Activated T-cell treated with anti-CD3 and anti-CD28 coated beads, Interleukin-2, amount 50 U/mL, for 72 hours (primary cell): ENCODE data around the gene TLE4. TPM values are rescaled to one million over a fixed set of nuclear protein-coding genes. Genes with fewer than 3 reads are reported as not detected.

Experiments used
- ATAC-seq, 2 donors: fragments of 150-1000 bp; cut with Tn5 transposase; replicated peaks in 1 of 2; 2 replicates each; pipeline ENCODE4 v1.10.0; 2021; ENCODE audit warnings: moderate library complexity in 2 of 2, mild to moderate bottlenecking in 1 of 2
- DNase-seq, 2 donors: peaks; one replicate each; pipeline ENCODE4 v3.0.0; 2021 to 2022; ENCODE audit warnings: mixed read lengths in 1 of 2
- H3K27ac Mint-ChIP-seq: one replicate; pipeline ENCODE4 v1.8.0; 2022; ENCODE audit warnings: mild to moderate bottlenecking, moderate library complexity, mixed read lengths
- H3K27me3 Mint-ChIP-seq: one replicate; pipeline ENCODE4 v1.8.0; 2022; ENCODE audit warnings: low read depth, mixed read lengths
- H3K36me3 Mint-ChIP-seq, 2 donors: one replicate each; pipeline ENCODE4 v1.8.0; 2022; ENCODE audit warnings: mixed read lengths in 2 of 2, mild to moderate bottlenecking in 1 of 2; ENCODE audit not compliant: insufficient read depth in 2 of 2
- H3K4me1 Mint-ChIP-seq: one replicate; pipeline ENCODE4 v1.8.0; 2022; ENCODE audit warnings: low read depth, mixed read lengths
- H3K4me3 Mint-ChIP-seq, 2 donors: one replicate each; pipeline ENCODE4 v1.8.0; 2022; ENCODE audit warnings: mild to moderate bottlenecking in 2 of 2, mixed read lengths in 2 of 2, moderate library complexity in 2 of 2
- H3K9me3 Mint-ChIP-seq, 2 donors: one replicate each; pipeline ENCODE4 v1.8.0; 2022; ENCODE audit warnings: mixed read lengths in 2 of 2
- total RNA-seq, 2 donors: library from RNA; stranded (reverse); gene quantifications; one replicate each; pipeline ENCODE4 v1.2.3, GENCODE V29; 2022

The TLE4 gene
- total RNA-seq, 2 donors from 2014 or later, result 35.3 to 38.5 TPM

- no peak for DNase-seq
- Mint-ChIP-seq H3K36me3 (peaks cover 0 to 2% of the 10 kb centered on the region in 2 donors), H3K4me1 (peaks cover 19% of the 10 kb centered on the region), H3K27me3 (no peaks in the 10 kb centered on the region), H3K9me3 (no peaks in the 10 kb centered on the region), H3K4me3 (no peak overlapping the region), H3K27ac (no peak overlapping the region)
- no peak for ATAC-seq
These were observed 129.0 kb downstream of the TLE4 start for GRCh38 chr9:79700607-79701360.

DNA sequence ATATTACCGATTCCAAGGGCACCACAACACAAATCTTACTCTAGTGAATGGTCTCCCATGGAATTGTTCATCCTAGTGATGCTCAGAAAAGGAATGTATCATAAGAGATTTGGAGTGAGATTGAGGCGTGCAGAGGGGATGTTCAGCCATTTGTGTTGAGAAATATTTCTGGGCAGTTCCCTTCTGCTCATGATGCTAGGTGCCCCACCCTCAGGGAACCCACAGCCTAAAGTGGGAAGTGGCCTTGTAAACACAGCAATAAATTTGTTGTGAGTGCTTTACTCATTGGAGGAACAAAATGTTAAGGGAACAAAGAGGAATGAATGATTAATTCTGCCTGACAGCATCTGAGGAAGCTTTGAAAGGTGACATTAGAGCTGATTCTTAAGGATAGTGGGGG, 129.9 kb downstream of the TLE4 start:
- Mint-ChIP-seq H3K27me3 (no peaks in the 10 kb centered on the region), H3K4me1 (peaks cover 15% of the 10 kb centered on the region), H3K9me3 (no peaks in the 10 kb centered on the region), H3K27ac (no peak overlapping the region), H3K36me3 (peaks cover 0 to 2% of the 10 kb centered on the region in 2 donors), H3K4me3 (no peak overlapping the region)
- ATAC-seq, result no peak
- DNase-seq, result no peak

- Mint-ChIP-seq H3K9me3 (no peaks in the 10 kb centered on the region), H3K36me3 (peaks cover 1 to 7% of the 10 kb centered on the region in 2 donors), H3K4me3 (no peak overlapping the region), H3K4me1 (no peaks in the 10 kb centered on the region), H3K27ac (no peak overlapping the region), H3K27me3 (no peaks in the 10 kb centered on the region)
- no peak for DNase-seq
- ATAC-seq, result no peak
These were observed 133.9 kb downstream of the TLE4 start for GRCh38 chr9:79705704-79706103.

DNA sequence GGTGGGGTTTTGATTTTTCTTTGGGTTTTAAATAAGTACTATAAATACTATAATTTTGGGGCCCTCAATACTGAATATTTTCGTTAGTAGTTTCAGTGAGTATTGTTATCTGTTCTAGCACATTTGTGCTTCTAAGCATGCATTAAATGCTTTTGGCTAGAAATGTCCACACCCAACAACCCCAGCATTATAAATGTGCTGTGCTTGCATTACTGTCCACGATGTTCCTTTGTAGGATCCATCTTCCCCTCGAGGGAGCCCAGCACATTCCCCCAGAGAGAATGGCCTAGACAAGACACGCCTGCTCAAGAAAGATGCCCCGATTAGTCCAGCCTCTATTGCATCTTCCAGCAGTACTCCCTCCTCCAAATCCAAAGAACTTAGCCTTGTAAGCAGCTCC, 134.7 kb downstream of the TLE4 start:
- DNase-seq (no peak), ATAC-seq (no peak)
- Mint-ChIP-seq H3K4me3 (no peak overlapping the region), H3K36me3 (peaks cover 4 to 12% of the 10 kb centered on the region in 2 donors), H3K27ac (no peak overlapping the region), H3K9me3 (no peaks in the 10 kb centered on the region), H3K4me1 (no peaks in the 10 kb centered on the region), H3K27me3 (no peaks in the 10 kb centered on the region)

GRCh38 chr9:79707589-79707988, 135.8 kb downstream of the TLE4 start:
- ATAC-seq (no peak), DNase-seq (no peak)
- H3K27ac Mint-ChIP-seq, result peak overlapping the region; percentile 12
- H3K27me3 Mint-ChIP-seq, result no peaks in the 10 kb centered on the region
- no peak overlapping the region for H3K4me3 Mint-ChIP-seq
- no peaks in the 10 kb centered on the region for H3K9me3 Mint-ChIP-seq
- H3K4me1 Mint-ChIP-seq, result no peaks in the 10 kb centered on the region
- H3K36me3 Mint-ChIP-seq, result peaks cover 4 to 12% of the 10 kb centered on the region in 2 donors

GRCh38 chr9:79708541-79708940, 136.8 kb downstream of the TLE4 start:
- ATAC-seq, result no peak
- H3K27ac Mint-ChIP-seq, result no peak overlapping the region
- H3K36me3 Mint-ChIP-seq, result peaks cover 4 to 12% of the 10 kb centered on the region in 2 donors

DNA sequence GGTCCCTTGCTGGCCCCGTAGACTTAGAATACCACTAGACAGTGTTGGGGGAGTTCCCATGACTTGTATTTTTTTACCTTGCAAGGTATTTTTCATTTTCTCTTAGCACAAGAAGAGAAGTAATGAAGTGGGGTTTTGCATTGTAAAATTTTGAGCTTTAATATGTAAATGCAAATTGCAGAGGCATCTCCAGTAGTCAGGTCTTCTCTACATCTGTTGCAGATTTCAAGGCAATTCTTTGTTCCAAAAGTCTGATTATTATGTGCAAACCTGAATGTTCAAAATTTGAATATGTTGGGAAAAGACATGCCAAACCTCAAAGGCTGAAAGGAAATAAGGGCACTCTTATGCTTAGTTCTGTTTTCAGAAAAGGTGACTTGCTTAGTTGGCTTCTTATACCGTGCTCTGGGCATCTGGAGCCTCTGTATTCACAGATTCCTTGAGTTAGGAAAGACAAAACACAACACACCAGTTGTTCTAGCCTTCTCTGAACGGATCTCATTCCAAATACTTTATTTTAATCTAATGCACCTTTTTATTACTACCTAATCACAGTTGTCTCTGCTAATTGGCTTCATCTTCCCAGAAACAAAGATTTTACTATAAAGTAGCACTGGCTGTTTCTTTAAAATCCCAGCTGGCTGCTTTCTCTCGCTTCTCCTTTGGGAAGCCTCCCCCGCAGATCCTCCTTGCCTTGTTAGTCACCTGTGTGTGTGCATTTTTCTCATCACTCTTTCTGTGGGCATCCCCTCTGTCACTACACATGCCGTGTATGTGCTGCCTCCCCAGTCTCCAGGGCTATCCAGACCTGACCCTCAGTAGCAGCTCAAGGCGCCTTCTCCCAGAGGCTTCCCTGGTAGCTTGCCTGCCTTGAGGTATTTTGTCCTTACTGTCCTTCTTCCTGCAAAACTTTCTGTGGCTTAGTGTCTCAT, 138.2 kb downstream of the TLE4 start:
- H3K27ac Mint-ChIP-seq, result no peak overlapping the region
- peaks cover 6 to 13% of the 10 kb centered on the region in 2 donors for H3K36me3 Mint-ChIP-seq
- ATAC-seq, result no peak

More at GRCh38 chr9:79708541-79708940, 136.8 kb downstream of the TLE4 start:
- Mint-ChIP-seq H3K9me3 (no peaks in the 10 kb centered on the region), H3K4me3 (no peak overlapping the region), H3K4me1 (no peaks in the 10 kb centered on the region), H3K27me3 (no peaks in the 10 kb centered on the region)
- no peak for DNase-seq

DNA sequence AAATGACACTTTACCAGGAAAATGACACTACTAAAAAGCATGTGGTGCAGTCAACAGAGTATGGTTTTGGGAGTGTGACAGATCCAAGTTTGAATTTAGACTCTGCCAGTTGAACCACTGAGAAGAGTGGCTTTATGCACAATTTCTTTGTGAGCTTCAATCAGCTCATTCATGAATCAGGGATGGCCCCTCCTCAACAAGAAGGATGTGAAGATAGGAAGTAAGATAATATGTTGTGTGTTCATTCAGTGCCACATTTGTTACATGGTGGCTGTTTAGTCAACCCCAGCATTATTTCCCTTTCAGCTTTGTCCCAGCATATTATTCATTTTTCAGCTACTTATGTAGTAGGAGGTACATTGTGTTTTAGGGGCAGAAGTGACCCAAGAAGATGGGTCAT, 140.1 kb downstream of the TLE4 start:
- no peak for DNase-seq
- Mint-ChIP-seq H3K9me3 (no peaks in the 10 kb centered on the region), H3K36me3 (peaks cover 6 to 11% of the 10 kb centered on the region in 2 donors), H3K27me3 (no peaks in the 10 kb centered on the region), H3K4me3 (no peak overlapping the region), H3K4me1 (no peaks in the 10 kb centered on the region), H3K27ac (no peak overlapping the region)
- no peak for ATAC-seq

More for the DNA sequence above, 138.2 kb downstream of the TLE4 start:
- no peak for DNase-seq
- Mint-ChIP-seq H3K27me3 (no peaks in the 10 kb centered on the region), H3K9me3 (no peaks in the 10 kb centered on the region), H3K4me1 (no peaks in the 10 kb centered on the region), H3K4me3 (no peak overlapping the region)

DNA sequence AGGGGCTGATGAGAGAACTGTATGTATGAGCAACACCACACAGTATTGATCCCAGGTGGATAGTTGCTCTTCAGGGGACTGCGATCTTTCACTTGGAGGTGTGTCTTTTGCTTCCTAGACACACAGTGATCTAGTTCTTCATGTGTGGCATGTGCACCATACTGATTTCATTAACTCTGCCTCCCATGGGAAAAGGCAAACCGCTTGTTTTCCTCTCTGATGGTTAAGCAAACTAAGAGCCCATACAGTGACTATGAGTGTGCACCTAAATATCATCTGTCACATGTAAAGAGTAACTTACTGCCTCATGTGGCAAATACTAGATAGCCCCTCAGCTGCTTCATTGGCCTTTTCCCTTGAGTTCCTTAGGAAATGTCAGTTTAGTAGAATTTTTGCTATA, 147.3 kb downstream of the TLE4 start:
- DNase-seq (no peak), ATAC-seq (no peak)
- H3K27me3 Mint-ChIP-seq, result no peaks in the 10 kb centered on the region
- H3K4me1 Mint-ChIP-seq, result no peaks in the 10 kb centered on the region
- no peaks in the 10 kb centered on the region for H3K9me3 Mint-ChIP-seq
- peaks cover 5 to 7% of the 10 kb centered on the region in 2 donors for H3K36me3 Mint-ChIP-seq
- no peak overlapping the region for H3K4me3 Mint-ChIP-seq
- no peak overlapping the region for H3K27ac Mint-ChIP-seq

- H3K27ac Mint-ChIP-seq, result no peak overlapping the region
- H3K4me1 Mint-ChIP-seq, result no peaks in the 10 kb centered on the region
- H3K27me3 Mint-ChIP-seq, result no peaks in the 10 kb centered on the region
- DNase-seq (no peak), ATAC-seq (no peak)
- H3K36me3 Mint-ChIP-seq, result peaks cover 3 to 6% of the 10 kb centered on the region in 2 donors
- H3K9me3 Mint-ChIP-seq, result no peaks in the 10 kb centered on the region
- H3K4me3 Mint-ChIP-seq, result no peak overlapping the region
These were observed 148.2 kb downstream of the TLE4 start for GRCh38 chr9:79719989-79720388.

DNA sequence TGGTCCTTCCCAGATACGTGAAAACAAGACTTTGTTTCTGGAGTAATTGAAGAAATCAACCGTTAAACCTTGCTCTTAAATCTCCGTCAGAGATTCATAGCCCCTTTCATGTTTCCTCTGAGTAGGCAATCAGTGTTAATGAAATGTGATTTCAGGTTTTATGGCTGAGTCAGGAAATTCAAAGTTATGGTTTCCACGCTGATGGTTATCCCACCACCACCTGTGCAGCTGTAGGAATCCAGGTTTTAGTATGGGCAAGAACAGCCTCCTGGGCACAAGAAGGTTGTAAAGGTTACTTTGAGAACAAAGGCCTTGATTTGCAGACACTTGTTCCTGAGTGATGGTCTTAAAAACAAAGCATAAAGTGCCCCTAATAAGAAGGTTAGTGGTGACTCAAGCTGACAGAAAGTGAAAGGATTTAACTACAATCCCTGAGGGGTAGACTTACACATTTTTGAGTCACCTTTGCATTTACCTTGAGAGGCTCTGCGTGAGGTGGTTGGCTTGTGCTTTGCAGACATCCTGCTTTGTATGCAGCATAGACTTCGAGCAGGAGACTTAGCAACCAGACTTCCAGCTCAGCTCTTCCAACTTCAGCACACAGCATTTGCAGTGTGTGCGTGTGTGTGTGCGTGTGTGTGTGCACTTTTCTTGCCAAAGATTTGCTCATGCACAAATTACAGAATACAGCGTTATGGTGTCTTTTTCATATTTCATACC, 159.6 kb downstream of the TLE4 start:
- Mint-ChIP-seq H3K4me1 (peaks cover 11% of the 10 kb centered on the region), H3K27ac (no peak overlapping the region), H3K36me3 (peaks cover 4 to 7% of the 10 kb centered on the region in 2 donors), H3K9me3 (peaks cover 5 to 8% of the 10 kb centered on the region in 2 donors), H3K4me3 (no peak overlapping the region), H3K27me3 (peaks cover 7% of the 10 kb centered on the region)
- ATAC-seq (peak; percentile 80 to 87), DNase-seq (peak in 1 of 2 donors; percentile 6)

- Mint-ChIP-seq H3K4me1 (peaks cover 11% of the 10 kb centered on the region), H3K9me3 (peaks cover 5 to 8% of the 10 kb centered on the region in 2 donors), H3K27me3 (peaks cover 7% of the 10 kb centered on the region), H3K27ac (no peak overlapping the region), H3K36me3 (peaks cover 4 to 5% of the 10 kb centered on the region in 2 donors), H3K4me3 (no peak overlapping the region)
- no peak for DNase-seq
- ATAC-seq, result no peak
These were observed 163.4 kb downstream of the TLE4 start for GRCh38 chr9:79735023-79735779.
